ENCODE results near the gene OPTC.

Gene OPTC

DNA sequence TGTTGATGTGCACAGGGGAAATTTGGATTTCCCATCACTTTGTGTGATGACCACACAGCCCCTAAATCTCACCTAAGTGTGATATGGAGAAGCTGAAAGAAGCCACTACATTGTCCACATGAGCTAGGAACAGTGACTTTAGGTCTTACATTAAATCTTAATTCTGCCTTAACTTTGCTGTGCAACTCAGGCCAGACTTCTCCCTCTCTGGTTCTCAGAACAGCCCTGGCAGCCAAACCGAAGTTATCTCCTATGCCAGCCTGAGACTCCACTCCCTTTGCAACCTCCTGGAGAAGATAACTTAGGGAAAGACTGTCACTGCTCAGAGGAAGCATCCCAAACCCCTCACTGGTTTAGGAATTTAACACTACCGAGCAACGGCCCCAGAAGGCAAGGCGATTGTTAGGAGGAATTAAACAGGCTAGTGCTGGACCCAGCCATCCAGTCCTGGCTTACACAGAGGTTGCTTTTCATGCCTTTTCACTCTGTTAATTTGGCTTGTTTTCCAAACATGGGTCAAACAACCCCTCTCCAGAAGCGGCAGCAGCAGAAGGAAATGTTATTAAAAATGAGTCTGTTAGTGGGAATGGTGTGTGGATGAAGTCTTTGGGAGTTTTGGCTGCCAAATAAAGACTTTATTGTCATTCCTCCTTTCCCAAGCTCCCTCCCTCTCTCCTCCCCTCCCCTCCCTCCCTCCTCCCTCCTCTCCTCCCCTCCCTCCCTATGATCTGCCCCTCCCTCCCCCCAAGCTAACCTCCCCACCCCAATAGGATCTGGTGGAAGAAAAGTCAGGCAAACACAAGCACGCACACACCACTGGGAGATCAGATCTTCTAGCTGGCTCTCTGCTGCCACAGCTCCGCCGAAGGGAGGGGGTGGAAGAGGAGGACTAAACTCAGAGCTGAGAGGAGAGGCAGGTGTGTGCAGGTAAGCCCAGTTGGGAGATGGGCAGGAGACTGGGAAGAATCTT lies 18.7 kb upstream of the OPTC start, which contains the start of gene PRELP:
TSS of gene PRELP (plus strand) at position 795 of the 970 bp plus-strand sequence. CDS start 7,379 bp downstream, outside the sequence.
- H3K4me3 Mint-ChIP-seq, result no peak within 1 kb of the TSS
- no peaks in the 10 kb centered on the region for H3K9me3 Mint-ChIP-seq
- H3K4me1 Mint-ChIP-seq, result peaks cover 10% of the 10 kb centered on the region
- no peaks in the 10 kb centered on the region for H3K36me3 Mint-ChIP-seq
- no peak within 1 kb of the TSS for H3K27ac Mint-ChIP-seq
- no peak for ATAC-seq
- H3K27me3 Mint-ChIP-seq, result peaks cover 30% of the 10 kb centered on the region

- no peaks in the 10 kb centered on the region for H3K9me3 Mint-ChIP-seq
- H3K36me3 Mint-ChIP-seq, result no peaks in the 10 kb centered on the region
- no peak overlapping the region for H3K27ac Mint-ChIP-seq
- peaks cover 25% of the 10 kb centered on the region for H3K27me3 Mint-ChIP-seq
- H3K4me3 Mint-ChIP-seq, result no peak overlapping the region
- peaks cover 16% of the 10 kb centered on the region for H3K4me1 Mint-ChIP-seq
- no peak for ATAC-seq
Measured at GRCh38 chr1:203476216-203476814, 17.6 kb upstream of the OPTC start.

DNA sequence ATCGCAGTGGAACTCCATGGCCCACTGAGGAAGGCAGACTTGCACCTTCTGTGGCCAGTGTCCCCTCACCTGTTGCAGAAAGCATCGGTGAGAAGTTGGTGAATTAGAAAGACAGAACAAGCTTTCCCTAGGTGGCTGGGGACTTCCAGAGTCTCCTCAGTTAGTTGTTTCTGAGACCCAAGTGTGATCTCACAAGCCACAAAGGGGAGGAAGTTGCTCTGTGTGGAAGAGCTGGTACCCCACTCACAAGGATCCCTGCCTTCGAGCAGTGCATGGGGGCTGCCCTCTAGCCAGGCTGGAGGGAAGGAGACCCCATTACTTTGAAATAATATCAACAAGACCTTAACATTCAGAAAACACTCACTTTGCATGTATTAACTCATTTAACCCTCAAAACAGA lies 16.2 kb upstream of the OPTC start:
- H3K4me3 Mint-ChIP-seq, result no peak overlapping the region
- peaks cover 25% of the 10 kb centered on the region for H3K27me3 Mint-ChIP-seq
- peak; percentile 48 for ATAC-seq
- no peak overlapping the region for H3K27ac Mint-ChIP-seq
- H3K9me3 Mint-ChIP-seq, result no peaks in the 10 kb centered on the region
- H3K4me1 Mint-ChIP-seq, result peaks cover 16% of the 10 kb centered on the region
- H3K36me3 Mint-ChIP-seq, result no peaks in the 10 kb centered on the region

DNA sequence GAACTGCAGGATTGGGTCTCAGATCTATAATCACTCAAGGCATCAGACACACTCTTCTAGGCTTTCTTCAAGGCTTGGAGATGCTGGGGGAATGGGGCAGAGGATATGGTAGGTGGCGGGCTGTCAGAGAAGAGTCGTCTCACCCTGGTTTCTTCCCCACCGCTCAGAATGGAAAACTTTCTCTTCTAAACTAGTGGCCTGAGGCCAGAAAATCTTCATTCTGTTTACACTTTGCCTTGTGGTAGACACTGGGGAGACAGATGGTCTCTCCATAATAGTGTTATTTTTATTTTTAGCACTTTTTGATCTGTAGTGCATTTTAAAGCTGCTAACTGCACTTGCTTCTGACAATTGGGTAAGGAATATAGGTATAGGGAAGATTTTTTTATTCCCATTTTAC lies 15.7 kb upstream of the OPTC start:
- Mint-ChIP-seq H3K27ac (no peak overlapping the region), H3K9me3 (no peaks in the 10 kb centered on the region), H3K27me3 (peaks cover 24% of the 10 kb centered on the region), H3K36me3 (no peaks in the 10 kb centered on the region), H3K4me1 (peaks cover 16% of the 10 kb centered on the region), H3K4me3 (no peak overlapping the region)
- ATAC-seq, result no peak

- Mint-ChIP-seq H3K27me3 (peaks cover 17% of the 10 kb centered on the region), H3K4me1 (peaks cover 16% of the 10 kb centered on the region), H3K27ac (no peak overlapping the region), H3K4me3 (no peak overlapping the region), H3K36me3 (no peaks in the 10 kb centered on the region), H3K9me3 (no peaks in the 10 kb centered on the region)
- no peak for ATAC-seq
Measured at GRCh38 chr1:203478986-203479385, 15.0 kb upstream of the OPTC start.

- Mint-ChIP-seq H3K27ac (no peak overlapping the region), H3K4me3 (no peak overlapping the region), H3K9me3 (no peaks in the 10 kb centered on the region), H3K4me1 (peaks cover 16% of the 10 kb centered on the region), H3K36me3 (no peaks in the 10 kb centered on the region), H3K27me3 (peaks cover 13% of the 10 kb centered on the region)
- no peak for ATAC-seq
Measured at GRCh38 chr1:203479646-203480045, 14.3 kb upstream of the OPTC start.

DNA sequence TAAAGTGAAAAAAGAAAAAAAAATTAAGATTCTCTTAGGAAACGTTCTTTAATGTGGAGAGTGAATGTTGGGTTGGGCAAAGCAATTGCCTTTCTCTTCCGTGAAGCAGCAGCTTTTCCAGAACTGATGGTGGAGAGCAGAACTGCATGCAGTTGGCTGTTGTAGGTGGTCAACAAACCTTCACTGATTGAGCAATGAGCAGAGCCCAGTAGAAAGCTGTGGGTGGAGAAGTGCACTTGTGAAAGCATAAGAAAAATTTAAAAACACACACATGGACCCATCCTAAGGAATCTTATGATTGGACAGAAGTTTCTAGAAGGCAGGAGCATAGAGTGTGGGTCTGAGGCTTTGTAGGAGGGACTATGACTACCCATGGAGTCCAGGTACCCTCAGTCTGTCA lies 13.9 kb upstream of the OPTC start:
- Mint-ChIP-seq H3K4me3 (no peak overlapping the region), H3K27ac (no peak overlapping the region), H3K27me3 (peaks cover 13% of the 10 kb centered on the region), H3K36me3 (no peaks in the 10 kb centered on the region), H3K9me3 (no peaks in the 10 kb centered on the region), H3K4me1 (peaks cover 16% of the 10 kb centered on the region)
- no peak for ATAC-seq

DNA sequence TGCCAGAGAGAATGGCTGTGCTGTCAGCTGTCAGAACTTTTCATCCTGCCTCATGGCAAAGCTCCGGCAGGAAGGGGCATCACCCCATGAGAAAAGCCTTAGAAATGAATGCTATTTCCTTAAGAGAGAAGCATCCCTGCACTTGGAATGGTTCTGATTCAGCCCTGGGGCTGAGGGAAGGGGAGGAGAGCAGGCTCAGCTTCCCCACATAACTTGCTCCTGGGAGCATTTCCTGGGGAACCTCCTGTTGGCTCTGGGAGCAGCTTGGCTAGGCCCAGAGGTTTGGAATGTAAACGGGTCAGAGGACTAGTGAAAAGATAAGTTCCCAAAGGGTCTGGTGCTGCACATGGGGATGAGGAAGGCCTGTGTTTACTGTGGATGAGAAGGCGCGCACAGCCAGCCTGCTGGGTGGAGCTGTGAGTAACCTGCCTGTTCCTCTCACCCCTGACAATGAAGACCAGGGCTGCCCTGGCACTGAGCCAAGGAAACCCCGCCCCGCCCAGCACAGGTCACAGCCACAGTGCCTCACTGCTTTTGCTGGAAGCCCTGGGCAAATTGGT lies 13.3 kb upstream of the OPTC start:
- ATAC-seq, result peak; percentile 37
- H3K9me3 Mint-ChIP-seq, result no peaks in the 10 kb centered on the region

GRCh38 chr1:203481196-203481595 lies 12.8 kb upstream of the OPTC start:
- H3K36me3 Mint-ChIP-seq, result no peaks in the 10 kb centered on the region
- no peak overlapping the region for H3K4me3 Mint-ChIP-seq
- H3K4me1 Mint-ChIP-seq, result peaks cover 16% of the 10 kb centered on the region
- H3K9me3 Mint-ChIP-seq, result no peaks in the 10 kb centered on the region
- H3K27me3 Mint-ChIP-seq, result peaks cover 5% of the 10 kb centered on the region
- H3K27ac Mint-ChIP-seq, result no peak overlapping the region
- ATAC-seq, result no peak

More for the DNA sequence above, 13.3 kb upstream of the OPTC start:
- Mint-ChIP-seq H3K27ac (no peak overlapping the region), H3K27me3 (peaks cover 10% of the 10 kb centered on the region), H3K4me3 (no peak overlapping the region), H3K4me1 (peaks cover 16% of the 10 kb centered on the region), H3K36me3 (no peaks in the 10 kb centered on the region)

- Mint-ChIP-seq H3K4me1 (peaks cover 11% of the 10 kb centered on the region), H3K4me3 (peak overlapping the region; percentile 81), H3K27ac (peak overlapping the region; percentile 71)
Measured at GRCh38 chr1:203486618-203487370, 7.2 kb upstream of the OPTC start.

DNA sequence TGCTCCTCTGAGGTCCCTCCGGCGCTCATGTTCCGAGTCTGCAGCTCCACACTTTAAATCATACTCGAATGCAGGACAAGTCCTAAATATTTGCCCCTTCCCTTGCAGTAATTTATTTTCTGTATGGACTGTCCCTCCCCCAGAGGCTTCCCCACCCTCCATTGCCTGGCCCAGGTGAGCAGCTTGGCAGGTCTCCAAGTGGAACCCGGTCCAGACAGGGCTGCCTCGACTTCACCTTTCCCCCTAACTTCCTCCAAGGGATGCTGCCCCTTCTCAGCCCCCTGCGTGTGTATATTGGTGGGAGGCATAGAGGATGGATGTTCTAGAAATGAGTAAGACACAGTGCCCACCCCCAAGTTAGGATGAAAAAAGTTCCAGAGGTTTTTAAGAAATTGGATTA lies 5.4 kb upstream of the OPTC start:
- no peak for ATAC-seq
- Mint-ChIP-seq H3K27ac (no peak overlapping the region), H3K9me3 (no peaks in the 10 kb centered on the region), H3K4me1 (peaks cover 11% of the 10 kb centered on the region), H3K27me3 (peaks cover 28% of the 10 kb centered on the region), H3K4me3 (no peak overlapping the region), H3K36me3 (no peaks in the 10 kb centered on the region)

More at GRCh38 chr1:203486618-203487370, 7.2 kb upstream of the OPTC start:
- H3K9me3 Mint-ChIP-seq, result no peaks in the 10 kb centered on the region
- H3K27me3 Mint-ChIP-seq, result peaks cover 11% of the 10 kb centered on the region
- no peaks in the 10 kb centered on the region for H3K36me3 Mint-ChIP-seq
- no peak for ATAC-seq

- H3K36me3 Mint-ChIP-seq, result no peaks in the 10 kb centered on the region
- peaks cover 33% of the 10 kb centered on the region for H3K27me3 Mint-ChIP-seq
- H3K27ac Mint-ChIP-seq, result no peak overlapping the region
- H3K4me3 Mint-ChIP-seq, result no peak overlapping the region
- peaks cover 11% of the 10 kb centered on the region for H3K4me1 Mint-ChIP-seq
- ATAC-seq, result no peak
- H3K9me3 Mint-ChIP-seq, result no peaks in the 10 kb centered on the region
Measured at GRCh38 chr1:203490607-203491006, 3.3 kb upstream of the OPTC start.

DNA sequence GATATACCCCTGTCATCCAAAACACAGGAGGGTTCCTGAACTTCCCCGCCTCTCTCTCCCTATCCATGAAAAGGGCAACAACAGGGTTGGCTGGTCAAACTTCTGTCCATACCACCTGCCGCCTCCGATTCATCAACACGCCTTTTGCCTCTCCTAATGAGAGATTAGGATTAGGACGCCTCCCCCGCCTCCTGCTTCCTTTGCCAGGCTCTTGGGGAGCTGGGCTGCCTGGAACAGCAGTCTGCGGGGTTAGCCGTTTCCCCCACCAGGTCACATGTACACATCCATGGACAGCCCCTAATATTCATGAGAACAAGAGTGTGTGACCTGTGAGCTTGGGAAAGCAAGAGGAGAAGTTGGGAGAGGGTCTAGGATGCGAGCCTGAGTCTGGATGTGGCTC lies 2.3 kb upstream of the OPTC start:
- no peak overlapping the region for H3K4me3 Mint-ChIP-seq
- peaks cover 11% of the 10 kb centered on the region for H3K4me1 Mint-ChIP-seq
- ATAC-seq, result no peak
- H3K36me3 Mint-ChIP-seq, result no peaks in the 10 kb centered on the region
- no peak overlapping the region for H3K27ac Mint-ChIP-seq
- peaks cover 35% of the 10 kb centered on the region for H3K27me3 Mint-ChIP-seq
- H3K9me3 Mint-ChIP-seq, result no peaks in the 10 kb centered on the region

DNA sequence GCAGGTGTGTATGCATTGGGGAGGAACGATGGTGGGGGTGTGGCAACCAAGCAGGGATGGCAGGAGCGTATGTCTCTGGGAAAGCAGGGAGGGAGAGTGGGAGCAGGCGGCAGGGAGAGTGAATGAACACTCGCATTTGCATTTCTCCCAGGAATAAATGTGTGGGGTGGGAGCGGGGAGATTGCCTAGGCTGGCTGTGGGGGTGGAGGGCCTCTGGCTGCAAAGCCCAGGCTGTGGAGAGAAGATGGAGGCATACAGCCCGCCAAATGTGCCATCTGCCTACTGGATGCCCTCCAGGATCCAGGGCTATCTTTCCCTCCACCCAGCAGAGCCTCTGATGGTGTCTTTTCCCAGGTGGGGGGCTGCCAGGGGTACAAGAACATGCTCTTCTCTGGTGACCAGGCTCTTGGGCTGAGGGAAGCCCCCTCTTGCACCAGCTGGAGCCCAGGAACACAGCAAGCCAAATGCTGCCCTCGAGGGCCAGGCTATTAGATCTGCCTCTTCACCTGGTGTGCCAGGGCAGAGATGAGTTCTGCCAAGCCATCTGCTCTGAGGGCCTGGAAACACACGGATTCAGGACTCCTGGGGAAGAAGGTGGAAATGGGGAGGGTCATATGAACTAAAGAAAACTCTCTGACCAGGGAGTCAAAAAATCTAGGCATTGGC lies 1.7 kb upstream of the OPTC start:
- H3K27ac Mint-ChIP-seq, result no peak overlapping the region
- ATAC-seq, result no peak
- peaks cover 40% of the 10 kb centered on the region for H3K27me3 Mint-ChIP-seq
- no peaks in the 10 kb centered on the region for H3K9me3 Mint-ChIP-seq
- peaks cover 9% of the 10 kb centered on the region for H3K4me1 Mint-ChIP-seq
- H3K36me3 Mint-ChIP-seq, result no peaks in the 10 kb centered on the region
- H3K4me3 Mint-ChIP-seq, result no peak overlapping the region

All from stimulated activated memory B cell treated with anti-CD40 and anti-IgM and Interleukin-4, amounts not matched to agents 10 μg/mL and 1 μg/mL and 100 μg/mL, for 72 hours (primary cell).